Right cardiac atrium (tissue), 5 donors: ENCODE results near the gene LCN10. TPM values are rescaled to one million over a fixed set of nuclear protein-coding genes. Genes with fewer than 3 reads are reported as not detected.
"Not testable (repeated sequence)": the region's sequence is repeated elsewhere in the genome, so short reads cannot be mapped to it uniquely, and the experiment has no call there.

Experiments
- ATAC-seq, 2 donors: fragments of 200-7000 bp; cut with Tn5 transposase; one replicate each; pipeline versions ENCODE4 v1.8.0 to v1.9.1; 2020; ENCODE audit warnings: moderate library complexity in 2 of 2, mild to moderate bottlenecking in 1 of 2
- DNase-seq, 3 donors: peaks; one replicate each; pipeline ENCODE4 v3.0.0-alpha.2; 2020
- H3K27ac ChIP-seq: one replicate; pipeline ENCODE4 v1.5.1; 2013; ENCODE audit warnings: mild to moderate bottlenecking, low read length, control low read depth, moderate library complexity
- H3K27me3 ChIP-seq: one replicate; pipeline ENCODE4 v1.6.1; 2013; ENCODE audit not compliant: control insufficient read depth, insufficient read depth
- H3K4me1 ChIP-seq: one replicate; pipeline ENCODE4 v1.6.1; 2013; ENCODE audit warnings: low read length; ENCODE audit not compliant: control insufficient read depth, insufficient read depth
- H3K4me3 ChIP-seq: one replicate; pipeline ENCODE4 v1.5.1; 2013; ENCODE audit warnings: low read length, control low read depth
- H3K9me3 ChIP-seq: one replicate; pipeline ENCODE4 v1.6.1; 2013; ENCODE audit warnings: low read length; ENCODE audit not compliant: control insufficient read depth
- WGBS: extraction: QIAGEN DNeasy Blood & Tissue Kit; methylation state at CpG from one replicate; pipeline ENCODE4 v1.1.7; 2013; 5-methylcytosine and 5-hydroxymethylcytosine counted together
- intact Hi-C, 4 donors: fragments of 100-400 bp; cut with DNase I; formaldehyde crosslinking; loops; one replicate each; pipeline versions ENCODE4 v1.11.0 to v1.14.0; 2022 to 2023
- polyA plus RNA-seq: library from polyadenylated mRNA; stranded (reverse); fragments of 200-250 nt; gene quantifications from one replicate; pipeline ENCODE4 v1.2.3, GENCODE V29; 2013
- total RNA-seq, 4 donors: library from RNA; stranded (reverse); fragmentation: NEBNext Ultra II Directional; extraction: Animal tissue kit (Norgen Biotek cat#: 25700); gene quantifications; one replicate each; pipeline ENCODE4 v1.2.1, GENCODE V29; 2021
- donor health status: healthy with polysubstance abuse.
- donor health status: DM: no; HTN: yes; CAD: no.
- donor health status: DM: no; HTN: no; CAD: no.
- donor health status: DM: no; HTN: yes; CAD: no; lungs with severe emphysema.
- donor health status: DM: yes; HTN: yes; CAD: no.

LCN10 gene
- total and polyA plus RNA-seq, 5 donors = 4.5 to 14.7 (median 8.7) TPM

- WGBS = 41% methylated on average over 22 of the region's 22 CpGs
- intact Hi-C loops = not testable (repeated sequence)
Observed at GRCh38 chr9:136760834-136761544, 18.2 kb upstream of the LCN10 start.

GRCh38 chr9:136760424-136760823 lies 17.7 kb upstream of the LCN10 start:
- no peaks in the 10 kb centered on the region for H3K27me3 ChIP-seq
- DNase-seq (peak in 1 of 3 donors; percentile 70), ATAC-seq (no peak)
- no peak overlapping the region for H3K4me3 ChIP-seq
- 58% methylated on average over 25 of the region's 25 CpGs for WGBS
- H3K27ac ChIP-seq = no peak overlapping the region
- H3K4me1 ChIP-seq = no peaks in the 10 kb centered on the region
- intact Hi-C loops = no loop called here
- no peaks in the 10 kb centered on the region for H3K9me3 ChIP-seq

More at GRCh38 chr9:136760834-136761544, 18.2 kb upstream of the LCN10 start:
- not testable (repeated sequence) for H3K4me1 ChIP-seq, H3K9me3 ChIP-seq, H3K4me3 ChIP-seq, H3K27me3 ChIP-seq, H3K27ac ChIP-seq
- ATAC-seq (peak in 1 of 2 donors; percentile 12), DNase-seq (peak; percentile 59 to 83 (median 73))

- Histone ChIP-seq H3K27ac (no peak overlapping the region), H3K4me3 (no peak overlapping the region), H3K27me3 (no peaks in the 10 kb centered on the region), H3K9me3 (no peaks in the 10 kb centered on the region), H3K4me1 (no peaks in the 10 kb centered on the region)
- WGBS = 86% methylated on average over 27 of the region's 27 CpGs
- ATAC-seq (no peak), DNase-seq (peak in 1 of 3 donors; percentile 49)
- intact Hi-C loops = no loop called here
Observed at GRCh38 chr9:136759436-136760325, 16.9 kb upstream of the LCN10 start.

- no peak for ATAC-seq
- 80% methylated on average over 9 of the region's 9 CpGs for WGBS
- Histone ChIP-seq H3K4me3 (no peak overlapping the region), H3K4me1 (no peaks in the 10 kb centered on the region), H3K27ac (no peak overlapping the region), H3K27me3 (no peaks in the 10 kb centered on the region), H3K9me3 (no peaks in the 10 kb centered on the region)
- intact Hi-C loops = no loop called here
- DNase-seq = peak in 1 of 3 donors; percentile 21
Observed at GRCh38 chr9:136759001-136759400, 16.3 kb upstream of the LCN10 start.

- ATAC-seq (no peak), DNase-seq (peak in 1 of 3 donors; percentile 49)
- no peaks in the 10 kb centered on the region for H3K9me3 ChIP-seq
- no peaks in the 10 kb centered on the region for H3K4me1 ChIP-seq
- H3K4me3 ChIP-seq = no peak overlapping the region
- intact Hi-C loops = no loop called here
- 85% methylated on average over 20 of the region's 20 CpGs for WGBS
- H3K27me3 ChIP-seq = no peaks in the 10 kb centered on the region
- no peak overlapping the region for H3K27ac ChIP-seq
Observed at GRCh38 chr9:136757751-136758140, 15.0 kb upstream of the LCN10 start.

GRCh38 chr9:136757328-136757727 lies 14.6 kb upstream of the LCN10 start:
- DNase-seq (peak in 1 of 3 donors; percentile 48), ATAC-seq (no peak)
- H3K4me3 ChIP-seq = no peak overlapping the region
- WGBS = 93% methylated on average over 20 of the region's 20 CpGs
- H3K27ac ChIP-seq = no peak overlapping the region
- no peaks in the 10 kb centered on the region for H3K4me1 ChIP-seq
- no peaks in the 10 kb centered on the region for H3K27me3 ChIP-seq
- intact Hi-C loops = no loop called here
- no peaks in the 10 kb centered on the region for H3K9me3 ChIP-seq

- H3K4me3 ChIP-seq = no peak overlapping the region
- H3K9me3 ChIP-seq = no peaks in the 10 kb centered on the region
- H3K27ac ChIP-seq = no peak overlapping the region
- DNase-seq (peak in 1 of 3 donors; percentile 58), ATAC-seq (no peak)
- H3K4me1 ChIP-seq = no peaks in the 10 kb centered on the region
- H3K27me3 ChIP-seq = no peaks in the 10 kb centered on the region
- intact Hi-C loops = no loop called here
- WGBS = 95% methylated on average over 18 of the region's 18 CpGs
Observed at GRCh38 chr9:136756836-136757235, 14.1 kb upstream of the LCN10 start.

- intact Hi-C loops = no loop called here
- Histone ChIP-seq H3K4me1 (no peaks in the 10 kb centered on the region), H3K4me3 (no peak overlapping the region), H3K27ac (no peak overlapping the region), H3K27me3 (no peaks in the 10 kb centered on the region), H3K9me3 (no peaks in the 10 kb centered on the region)
- DNase-seq = no peak
- ATAC-seq = no peak
- WGBS = 98% methylated on average over 4 of the region's 4 CpGs
Observed at GRCh38 chr9:136756134-136756438, 13.3 kb upstream of the LCN10 start.

GRCh38 chr9:136755302-136756133 lies 12.8 kb upstream of the LCN10 start:
- intact Hi-C loops, H3K4me3 ChIP-seq, H3K27ac ChIP-seq, H3K4me1 ChIP-seq, ATAC-seq, H3K27me3 ChIP-seq, H3K9me3 ChIP-seq: not testable (repeated sequence)
- WGBS = 93% methylated on average over 22 of the region's 22 CpGs
- peak in 1 of 3 donors; percentile 11 for DNase-seq

- DNase-seq = peak in 1 of 3 donors; percentile 56
- Histone ChIP-seq H3K4me3 (no peak overlapping the region), H3K4me1 (no peaks in the 10 kb centered on the region), H3K9me3 (no peaks in the 10 kb centered on the region), H3K27ac (no peak overlapping the region), H3K27me3 (no peaks in the 10 kb centered on the region)
- intact Hi-C loops = no loop called here
- 80% methylated on average over 24 of the region's 24 CpGs for WGBS
- no peak for ATAC-seq
Observed at GRCh38 chr9:136754626-136755301, 12.0 kb upstream of the LCN10 start.
